HCT116 (cell line): ENCODE measurements around the gene HABP2. TPM values are rescaled to one million over a fixed set of nuclear protein-coding genes. Genes with fewer than 3 reads are reported as not detected.

ENCODE experiments used
- ATAC-seq: fragments of 200-7000 bp; cut with Tn5 transposase; 2 replicates; pipeline ENCODE4 v1.9.1; 2020; ENCODE audit warnings: mild to moderate bottlenecking, moderate library complexity
- BruUV-seq: library from RNA; stranded (reverse); fragments of 400-500 nt; replicated peaks from 2 replicates; lab custom pipeline; 2021; lab: Mats Ljungman, UMichigan
- CTCF ChIA-PET: fragments of 300-600 bp; sonication (Branson Sonifier 250); formaldehyde crosslinking; loops from one replicate; lab custom pipeline; 2021; ENCODE audit warnings: antibody characterized with exemption; lab: Charles Lee
- POLR2A ChIA-PET: fragments of 300-600, 350-600 bp; sonication (Branson Sonifier 250); formaldehyde crosslinking; loops from one replicate; lab custom pipeline; 2021; ENCODE audit warnings: antibody characterized with exemption; lab: Charles Lee
- RAD21 ChIA-PET, 2 experiments: fragments of 300-600 bp; sonication (Branson Sonifier 250); formaldehyde crosslinking; loops; one replicate each; lab custom pipeline; 2023; ENCODE audit warnings: low total read pairs in 2 of 2; ENCODE audit not compliant: uncharacterized antibody in 2 of 2, unreplicated experiment in 2 of 2, low non-redundant PET in 1 of 2; lab: Charles Lee
- DNase-seq: peaks from one replicate; pipeline ENCODE4 v3.0.0-alpha.2; 2010; ENCODE audit warnings: low read depth, low spot score
- H2AFZ ChIP-seq: fragments of 200-600 bp; shearing (Covaris generic), sonication (generic); 2 replicates; pipeline ENCODE4 v1.6.1; 2017; ENCODE audit warnings: low read depth, mixed run types, mixed read lengths, antibody characterized with exemption, low read length; ENCODE audit not compliant: poor library complexity, severe bottlenecking
- H3K27ac ChIP-seq: 2 replicates; pipeline ENCODE4 v1.5.1; 2012; ENCODE audit warnings: low read depth, low read length
- H3K27me3 ChIP-seq: fragments of 200-600 bp; sonication (generic); 2 replicates; pipeline ENCODE4 v1.6.1; 2016; ENCODE audit warnings: mixed run types, low read length, mixed read lengths; ENCODE audit not compliant: insufficient read depth
- H3K36me3 ChIP-seq, 2 experiments: fragments of 200-500 bp in 1 of 2; fragments of 200-600 bp in 1 of 2; sonication (Bioruptor generic) in 1 of 2; sonication (generic) in 1 of 2; 2 replicates each; pipeline versions ENCODE4 v1.5.1 to v1.6.1; 2014 to 2016; ENCODE audit warnings: low read length in 2 of 2, inconsistent platforms in 1 of 2, mixed read lengths in 1 of 2, mixed run types in 1 of 2; ENCODE audit not compliant: insufficient read depth in 2 of 2, control insufficient read depth in 1 of 2
- H3K4me1 ChIP-seq, 2 experiments: fragments of 200-600 bp in 1 of 2; sonication (generic) in 1 of 2; 2 replicates each; pipeline versions ENCODE4 v1.5.1 to v1.6.1; 2012 to 2017; ENCODE audit warnings: low read length in 2 of 2, inconsistent platforms in 1 of 2, mild to moderate bottlenecking in 1 of 2, mixed read lengths in 1 of 2, mixed run types in 1 of 2, moderate library complexity in 1 of 2; ENCODE audit not compliant: insufficient read depth in 2 of 2, control insufficient read depth in 1 of 2
- H3K4me2 ChIP-seq: fragments of 200-600 bp; sonication (generic); 2 replicates; pipeline ENCODE4 v1.6.1; 2017; ENCODE audit warnings: mixed run types, low read length, mixed read lengths
- H3K4me3 ChIP-seq, 2 experiments: fragments of 200-600 bp in 1 of 2; sonication (generic) in 1 of 2; replicated peaks in 1 of 2; 2 replicates each; pipeline ENCODE4 v1.5.1; 2011 to 2016; ENCODE audit warnings: low read length in 2 of 2, control low read depth in 1 of 2, low read depth in 1 of 2, mild to moderate bottlenecking in 1 of 2, mixed read lengths in 1 of 2, mixed run types in 1 of 2
- H3K79me2 ChIP-seq: fragments of 200-600 bp; sonication (generic); 2 replicates; pipeline ENCODE4 v1.6.1; 2017; ENCODE audit warnings: mild to moderate bottlenecking, mixed run types, low read length, moderate library complexity, mixed read lengths; ENCODE audit not compliant: insufficient read depth
- H3K9ac ChIP-seq: fragments of 200-600 bp; sonication (generic); 2 replicates; pipeline ENCODE4 v1.6.1; 2016; ENCODE audit warnings: low read length, mixed read lengths
- H3K9me2 ChIP-seq: fragments of 200-600 bp; sonication (generic), shearing (Covaris generic); 2 replicates; pipeline ENCODE4 v1.6.1; 2017; ENCODE audit warnings: mixed run types, mild to moderate bottlenecking, moderate library complexity; ENCODE audit not compliant: insufficient read depth
- H3K9me3 ChIP-seq, 2 experiments: fragments of 200-500 bp in 1 of 2; fragments of 200-600 bp in 1 of 2; sonication (Bioruptor generic) in 1 of 2; sonication (generic) in 1 of 2; 2 replicates each; pipeline ENCODE4 v1.6.1; 2014 to 2017; ENCODE audit warnings: low read length in 2 of 2, mixed read lengths in 2 of 2, inconsistent platforms in 1 of 2, low read depth in 1 of 2, mild to moderate bottlenecking in 1 of 2, mixed run types in 1 of 2, moderate library complexity in 1 of 2; ENCODE audit not compliant: control insufficient read depth in 1 of 2, insufficient read depth in 1 of 2
- H4K20me1 ChIP-seq: fragments of 200-600 bp; sonication (generic), shearing (Covaris generic); 2 replicates; pipeline ENCODE4 v1.6.1; 2017; ENCODE audit warnings: mixed run types, mild to moderate bottlenecking, moderate library complexity; ENCODE audit not compliant: insufficient read depth
- CBX3 ChIP-seq: IDR thresholded peaks from 2 replicates; pipeline ENCODE4 v1.6.1; 2012; ENCODE audit warnings: low read depth
- CEBPB ChIP-seq: IDR thresholded peaks from 2 replicates; pipeline ENCODE4 v1.6.1; 2012; ENCODE audit warnings: low read depth
- EGR1 ChIP-seq: IDR thresholded peaks from 2 replicates; pipeline ENCODE4 v1.6.1; 2012; ENCODE audit warnings: low read depth
- ELF1 ChIP-seq: IDR thresholded peaks from 2 replicates; pipeline ENCODE4 v1.6.1; 2012; ENCODE audit warnings: low read depth, borderline replicate concordance
- EZH2phosphoT487 ChIP-seq: fragments of 200-600 bp; IDR thresholded peaks from 2 replicates; pipeline ENCODE4 v1.6.1; 2018; ENCODE audit warnings: antibody characterized with exemption, borderline replicate concordance
- FOSL1 ChIP-seq: IDR thresholded peaks from 2 replicates; pipeline ENCODE4 v1.6.1; 2012; ENCODE audit warnings: low read depth
- JUND ChIP-seq: IDR thresholded peaks from 2 replicates; pipeline ENCODE4 v1.6.1; 2012
- POLR2AphosphoS5 ChIP-seq: IDR thresholded peaks from 2 replicates; pipeline ENCODE4 v1.6.1; 2011; ENCODE audit warnings: mild to moderate bottlenecking, low read depth, low read length, moderate library complexity
- RAD21 ChIP-seq: IDR thresholded peaks from 2 replicates; pipeline ENCODE4 v1.6.1; 2012; ENCODE audit warnings: low read depth, mild to moderate bottlenecking
- SRF ChIP-seq: IDR thresholded peaks from 2 replicates; pipeline ENCODE4 v1.6.1; 2012; ENCODE audit warnings: low read depth
- YY1 ChIP-seq: IDR thresholded peaks from 2 replicates; pipeline ENCODE4 v1.6.1; 2011; ENCODE audit warnings: low read length, low read depth, moderate library complexity, mild to moderate bottlenecking; ENCODE audit not compliant: insufficient replicate concordance; ENCODE audit errors: extremely low read depth
- ZFX ChIP-seq: fragments of 450-650 bp; IDR thresholded peaks from 2 replicates; pipeline ENCODE4 v1.6.1; 2017
- intact Hi-C: fragments of 100-400 bp; cut with micrococcal nuclease; formaldehyde crosslinking; loops from 2 replicates; pipeline ENCODE4 v1.10.0; 2022
- total RNA-seq: library from RNA; stranded (reverse); gene quantifications from one replicate; pipeline ENCODE4 v1.2.1, GENCODE V29; 2021; ENCODE audit not compliant: unreplicated experiment
- TF ChIP-seq, protein P1 (sequence below): IDR thresholded peaks from 2 replicates; pipeline ENCODE4 v1.6.1; 2012
- TF ChIP-seq, protein P2 (sequence below): IDR thresholded peaks from 2 replicates; pipeline ENCODE4 v1.6.1; 2012
- TF ChIP-seq, protein P3 (sequence below): IDR thresholded peaks from 2 replicates; pipeline ENCODE4 v1.6.1; 2012; ENCODE audit warnings: low read depth

HABP2 gene
- total RNA-seq, 1 experiment from 2014 or later, result 0.20 TPM

DNA sequence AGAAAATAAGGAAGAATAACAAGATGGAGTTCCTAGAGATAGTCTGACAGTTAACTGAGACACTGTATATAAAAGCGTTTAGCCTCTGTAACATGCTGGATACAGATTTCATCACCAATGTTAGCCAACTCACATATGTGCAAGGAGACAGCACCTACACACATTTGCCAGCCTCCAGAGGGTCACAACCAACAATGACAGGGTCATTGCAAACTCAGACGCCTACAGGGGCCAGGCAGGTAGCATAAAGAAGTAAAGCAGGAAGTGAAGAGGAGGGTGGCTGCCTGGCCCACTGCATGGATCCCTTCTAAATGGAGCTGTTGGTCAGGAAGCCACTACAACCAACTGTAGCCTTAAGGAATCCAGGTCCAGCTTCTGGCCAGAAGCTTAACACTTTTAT is 60.6 kb downstream of the HABP2 start:
- H4K20me1 ChIP-seq, result no peaks in the 10 kb centered on the region
- no peaks in the 10 kb centered on the region for H3K9me2 ChIP-seq
- H2AFZ ChIP-seq, result no peak overlapping the region
- intact Hi-C loops, result no loop called here
- ChIA-PET CTCF (no interaction called here), RAD21 (no interaction called here), POLR2A (no interaction called here)
- no peak overlapping the region for H3K4me3 ChIP-seq
- ATAC-seq, result no peak
- no peak overlapping the region for H3K9ac ChIP-seq
- peaks cover 36% of the 10 kb centered on the region for H3K27me3 ChIP-seq
- H3K9me3 ChIP-seq, result no peaks in the 10 kb centered on the region
- H3K27ac ChIP-seq, result no peak overlapping the region
- H3K79me2 ChIP-seq, result no peaks in the 10 kb centered on the region
- H3K36me3 ChIP-seq, result no peaks in the 10 kb centered on the region
- H3K4me2 ChIP-seq, result no peak overlapping the region
- TF ChIP-seq EZH2phosphoT487 (no peak), ELF1 (no peak), CEBPB (no peak), ZFX (no peak), POLR2AphosphoS5 (no peak)
- no peaks in the 10 kb centered on the region for H3K4me1 ChIP-seq
- no TSS peak for BruUV-seq
- no peak for DNase-seq

DNA sequence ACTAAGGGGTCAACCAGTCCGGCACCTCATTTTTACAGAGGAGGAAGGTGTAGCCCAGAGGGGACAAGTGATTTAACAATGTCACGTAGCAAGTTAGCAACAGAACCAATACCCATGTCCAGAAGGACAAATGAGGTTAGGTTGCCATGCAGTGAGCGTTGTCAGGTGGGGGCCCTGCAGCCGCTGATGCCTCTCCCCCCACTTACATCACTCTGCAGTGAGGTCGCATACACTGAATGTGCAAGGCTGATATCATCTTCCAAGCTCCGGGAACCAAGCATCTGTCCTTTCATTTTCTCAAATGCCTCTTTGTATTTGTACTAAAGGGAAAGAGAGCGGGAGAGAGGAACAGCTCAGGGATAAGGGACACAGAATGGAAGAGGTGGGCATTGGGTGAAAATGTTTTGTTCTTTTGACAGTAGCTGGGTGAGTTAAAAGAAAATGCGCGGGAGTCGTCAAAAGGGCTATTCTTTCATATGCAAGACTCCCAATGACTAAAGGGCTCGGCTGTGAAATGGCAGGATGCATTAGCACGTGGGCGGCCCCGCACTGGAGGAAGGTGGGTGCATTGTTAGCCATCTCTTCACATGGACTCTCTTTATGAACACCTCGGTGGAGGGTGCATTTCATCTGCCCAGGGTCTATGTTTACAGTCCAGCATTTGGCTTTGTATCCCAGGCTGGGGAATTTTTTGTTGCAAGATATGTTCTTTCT is 61.3 kb downstream of the HABP2 start:
- Histone ChIP-seq H3K36me3 (no peaks in the 10 kb centered on the region), H3K4me3 (no peak overlapping the region), H3K27ac (no peak overlapping the region), H4K20me1 (no peaks in the 10 kb centered on the region), H3K4me1 (no peaks in the 10 kb centered on the region), H3K9me2 (no peaks in the 10 kb centered on the region), H3K9me3 (no peaks in the 10 kb centered on the region), H3K4me2 (no peak overlapping the region), H3K79me2 (no peaks in the 10 kb centered on the region), H3K27me3 (peaks cover 35% of the 10 kb centered on the region), H3K9ac (no peak overlapping the region), H2AFZ (no peak overlapping the region)
- ChIA-PET RAD21 (no interaction called here), POLR2A (no interaction called here), CTCF (no interaction called here)
- intact Hi-C loops, result no loop called here
- DNase-seq (no peak), ATAC-seq (no peak)
- BruUV-seq, result no TSS peak
- TF ChIP-seq ELF1, result no peak
- TF ChIP-seq EGR1, result no peak
- no peak for TF ChIP-seq RAD21
- TF ChIP-seq EZH2phosphoT487, result no peak
- TF ChIP-seq ZFX, result no peak
- no peak for TF ChIP-seq YY1
- TF ChIP-seq, protein P1, sequence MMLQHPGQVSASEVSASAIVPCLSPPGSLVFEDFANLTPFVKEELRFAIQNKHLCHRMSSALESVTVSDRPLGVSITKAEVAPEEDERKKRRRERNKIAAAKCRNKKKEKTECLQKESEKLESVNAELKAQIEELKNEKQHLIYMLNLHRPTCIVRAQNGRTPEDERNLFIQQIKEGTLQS, result no peak
- TF ChIP-seq FOSL1, result no peak
- no peak for TF ChIP-seq SRF
- TF ChIP-seq, protein P2, sequence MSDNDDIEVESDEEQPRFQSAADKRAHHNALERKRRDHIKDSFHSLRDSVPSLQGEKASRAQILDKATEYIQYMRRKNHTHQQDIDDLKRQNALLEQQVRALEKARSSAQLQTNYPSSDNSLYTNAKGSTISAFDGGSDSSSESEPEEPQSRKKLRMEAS, result no peak
- TF ChIP-seq CBX3, result no peak
- TF ChIP-seq, protein P3, sequence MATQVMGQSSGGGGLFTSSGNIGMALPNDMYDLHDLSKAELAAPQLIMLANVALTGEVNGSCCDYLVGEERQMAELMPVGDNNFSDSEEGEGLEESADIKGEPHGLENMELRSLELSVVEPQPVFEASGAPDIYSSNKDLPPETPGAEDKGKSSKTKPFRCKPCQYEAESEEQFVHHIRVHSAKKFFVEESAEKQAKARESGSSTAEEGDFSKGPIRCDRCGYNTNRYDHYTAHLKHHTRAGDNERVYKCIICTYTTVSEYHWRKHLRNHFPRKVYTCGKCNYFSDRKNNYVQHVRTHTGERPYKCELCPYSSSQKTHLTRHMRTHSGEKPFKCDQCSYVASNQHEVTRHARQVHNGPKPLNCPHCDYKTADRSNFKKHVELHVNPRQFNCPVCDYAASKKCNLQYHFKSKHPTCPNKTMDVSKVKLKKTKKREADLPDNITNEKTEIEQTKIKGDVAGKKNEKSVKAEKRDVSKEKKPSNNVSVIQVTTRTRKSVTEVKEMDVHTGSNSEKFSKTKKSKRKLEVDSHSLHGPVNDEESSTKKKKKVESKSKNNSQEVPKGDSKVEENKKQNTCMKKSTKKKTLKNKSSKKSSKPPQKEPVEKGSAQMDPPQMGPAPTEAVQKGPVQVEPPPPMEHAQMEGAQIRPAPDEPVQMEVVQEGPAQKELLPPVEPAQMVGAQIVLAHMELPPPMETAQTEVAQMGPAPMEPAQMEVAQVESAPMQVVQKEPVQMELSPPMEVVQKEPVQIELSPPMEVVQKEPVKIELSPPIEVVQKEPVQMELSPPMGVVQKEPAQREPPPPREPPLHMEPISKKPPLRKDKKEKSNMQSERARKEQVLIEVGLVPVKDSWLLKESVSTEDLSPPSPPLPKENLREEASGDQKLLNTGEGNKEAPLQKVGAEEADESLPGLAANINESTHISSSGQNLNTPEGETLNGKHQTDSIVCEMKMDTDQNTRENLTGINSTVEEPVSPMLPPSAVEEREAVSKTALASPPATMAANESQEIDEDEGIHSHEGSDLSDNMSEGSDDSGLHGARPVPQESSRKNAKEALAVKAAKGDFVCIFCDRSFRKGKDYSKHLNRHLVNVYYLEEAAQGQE, result no peak
- TF ChIP-seq JUND, result no peak
